T1000 (cell line): ENCODE results near the gene SCARF2.
A peak's percentile ranks its signal among the peaks of the same experiment; 100 is the strongest.
"Not testable (repeated sequence)": the region's sequence is repeated elsewhere in the genome, so short reads cannot be mapped to it uniquely, and the experiment has no call there.

Experiments
- DNase-seq: peaks from one replicate; lab custom pipeline; 2025; ENCODE audit warnings: mixed read lengths; lab: John Stamatoyannopoulos, UW

Gene SCARF2, protein sequence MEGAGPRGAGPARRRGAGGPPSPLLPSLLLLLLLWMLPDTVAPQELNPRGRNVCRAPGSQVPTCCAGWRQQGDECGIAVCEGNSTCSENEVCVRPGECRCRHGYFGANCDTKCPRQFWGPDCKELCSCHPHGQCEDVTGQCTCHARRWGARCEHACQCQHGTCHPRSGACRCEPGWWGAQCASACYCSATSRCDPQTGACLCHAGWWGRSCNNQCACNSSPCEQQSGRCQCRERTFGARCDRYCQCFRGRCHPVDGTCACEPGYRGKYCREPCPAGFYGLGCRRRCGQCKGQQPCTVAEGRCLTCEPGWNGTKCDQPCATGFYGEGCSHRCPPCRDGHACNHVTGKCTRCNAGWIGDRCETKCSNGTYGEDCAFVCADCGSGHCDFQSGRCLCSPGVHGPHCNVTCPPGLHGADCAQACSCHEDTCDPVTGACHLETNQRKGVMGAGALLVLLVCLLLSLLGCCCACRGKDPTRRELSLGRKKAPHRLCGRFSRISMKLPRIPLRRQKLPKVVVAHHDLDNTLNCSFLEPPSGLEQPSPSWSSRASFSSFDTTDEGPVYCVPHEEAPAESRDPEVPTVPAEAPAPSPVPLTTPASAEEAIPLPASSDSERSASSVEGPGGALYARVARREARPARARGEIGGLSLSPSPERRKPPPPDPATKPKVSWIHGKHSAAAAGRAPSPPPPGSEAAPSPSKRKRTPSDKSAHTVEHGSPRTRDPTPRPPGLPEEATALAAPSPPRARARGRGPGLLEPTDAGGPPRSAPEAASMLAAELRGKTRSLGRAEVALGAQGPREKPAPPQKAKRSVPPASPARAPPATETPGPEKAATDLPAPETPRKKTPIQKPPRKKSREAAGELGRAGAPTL

DNA sequence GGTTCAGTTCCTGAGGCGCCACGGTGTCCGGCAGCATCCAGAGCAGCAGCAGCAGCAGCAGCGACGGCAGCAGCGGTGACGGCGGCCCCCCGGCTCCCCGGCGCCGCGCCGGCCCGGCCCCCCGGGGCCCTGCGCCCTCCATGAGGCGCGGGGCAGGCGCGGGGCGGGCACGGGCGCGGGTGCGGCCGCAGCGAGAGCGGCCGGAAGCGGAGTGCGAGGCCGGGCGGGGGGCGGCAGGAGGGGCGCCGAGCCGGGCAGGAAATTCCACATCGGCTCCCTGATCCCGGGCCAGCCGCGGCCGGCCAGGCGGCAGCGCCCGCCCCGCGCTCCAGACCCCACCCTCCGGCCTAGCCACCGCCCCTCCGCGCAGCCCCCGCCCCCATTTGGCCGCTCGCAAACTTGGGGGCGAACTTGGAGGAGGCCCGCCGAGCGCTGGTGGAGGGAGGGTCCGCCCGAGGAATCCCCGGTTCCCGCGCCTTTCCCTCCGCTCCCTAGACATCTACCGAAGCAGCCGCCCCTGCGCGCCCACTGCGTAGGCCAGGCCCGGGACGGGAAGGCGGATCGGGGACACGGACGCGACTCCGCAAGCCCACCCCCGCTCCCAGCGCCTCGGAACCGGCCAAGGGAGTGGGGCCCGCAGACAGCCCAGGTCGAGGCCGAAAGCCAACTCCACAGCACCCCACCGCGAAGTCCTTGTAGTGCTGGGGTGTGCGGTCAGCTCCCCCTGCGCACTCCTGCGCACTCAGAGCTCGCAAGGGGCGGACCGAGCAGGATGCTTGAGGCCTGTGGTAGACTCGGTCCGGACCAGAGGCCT is at the start of gene SCARF2:
TSS of gene SCARF2 (minus strand) at position 213 of the 814 bp plus-strand sequence. CDS start at position 142, 71 bp downstream.
- peak; percentile 19 for DNase-seq

DNA sequence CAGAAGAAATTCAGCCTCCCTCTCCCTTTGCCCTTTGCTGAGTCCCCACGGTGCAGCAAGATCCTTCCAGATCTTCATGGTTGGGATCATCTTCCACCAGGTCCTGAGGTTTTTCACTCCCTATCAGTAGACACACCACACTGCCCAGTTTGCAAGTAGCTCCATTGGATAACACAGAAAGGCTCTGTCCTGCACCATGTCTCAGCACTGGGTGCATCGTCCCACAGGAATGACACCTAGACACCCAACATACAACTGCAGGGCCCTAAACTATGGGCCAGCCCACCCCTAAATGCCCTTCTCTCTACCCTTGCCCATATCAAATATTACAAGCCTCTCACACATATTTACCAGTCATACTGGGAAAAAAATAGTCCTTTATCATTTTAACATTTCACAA is 48.6 kb upstream of the SCARF2 start:
- DNase-seq: no peak

DNA sequence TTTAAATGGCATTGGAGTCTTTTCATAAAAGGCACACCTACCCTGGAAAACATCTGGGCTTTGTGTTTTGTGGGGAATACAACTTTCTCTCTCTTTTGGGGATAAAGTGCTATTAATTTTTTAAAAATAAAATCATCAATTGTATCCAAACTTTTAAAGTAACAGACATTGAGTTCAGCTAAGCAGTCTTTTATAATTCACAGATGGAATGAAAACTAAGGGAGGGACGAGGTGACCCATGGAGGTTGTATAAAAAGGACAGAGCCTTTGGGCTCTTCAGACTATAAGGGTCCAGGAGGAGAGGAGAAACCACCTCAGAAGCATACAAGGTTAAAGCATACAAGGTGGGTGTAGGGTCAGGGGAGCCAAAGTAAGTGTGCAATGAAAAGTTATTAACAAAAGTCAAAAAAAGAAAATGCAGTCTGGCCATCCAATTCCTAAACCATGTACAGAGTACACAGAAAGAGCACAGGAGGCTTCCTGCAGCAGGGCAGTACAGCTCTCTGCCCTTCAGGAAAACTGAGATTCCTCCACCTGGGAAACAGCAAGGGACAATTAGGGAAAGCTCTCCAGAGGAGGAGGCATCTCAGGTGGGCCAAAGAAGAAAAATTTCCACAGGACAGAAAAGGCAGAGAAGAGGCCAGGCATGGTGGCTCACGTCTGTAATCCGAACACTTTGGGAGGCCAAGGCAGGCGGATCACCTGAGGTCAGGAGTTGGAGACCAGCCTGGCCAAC is 47.5 kb upstream of the SCARF2 start:
- no peak for DNase-seq

DNA sequence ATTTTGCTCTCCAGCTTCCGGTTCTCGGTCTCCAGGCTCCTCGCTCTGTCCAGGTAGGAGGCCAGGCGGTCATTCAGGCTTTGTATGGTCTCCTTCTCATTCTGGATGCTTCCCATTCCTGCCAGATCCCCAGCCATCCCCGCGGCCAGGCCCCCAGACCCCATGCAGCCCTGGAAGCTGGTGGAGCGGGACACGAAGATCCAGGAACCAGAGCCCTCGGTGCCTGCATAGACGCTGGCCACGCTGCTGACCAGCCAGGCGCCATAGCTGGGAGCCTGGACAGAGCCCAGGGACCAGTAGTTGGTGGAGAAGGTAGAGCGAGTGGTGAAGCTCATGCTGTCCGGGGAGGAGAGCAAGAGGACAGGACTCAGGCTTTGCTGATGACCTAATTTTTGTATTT is 46.1 kb upstream of the SCARF2 start:
- DNase-seq: no peak

DNA sequence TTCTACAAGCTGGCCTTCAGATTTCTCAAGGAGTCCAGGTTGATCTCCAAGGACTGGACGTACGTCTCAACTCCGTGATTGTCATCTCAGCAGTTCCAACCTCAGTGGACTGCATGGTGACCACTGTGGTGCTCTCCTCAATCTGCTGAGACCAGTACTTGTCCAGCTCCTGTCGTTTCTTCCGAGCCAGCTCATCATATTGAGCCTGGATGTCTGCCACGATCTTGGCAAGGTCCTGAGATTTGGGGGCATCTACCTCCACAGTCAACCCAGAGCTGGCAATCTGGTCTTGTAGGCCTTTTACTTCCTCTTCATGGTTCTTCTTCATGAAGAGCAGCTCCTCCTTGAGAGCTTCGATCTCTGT is 45.5 kb upstream of the SCARF2 start:
- not testable (repeated sequence) for DNase-seq

DNA sequence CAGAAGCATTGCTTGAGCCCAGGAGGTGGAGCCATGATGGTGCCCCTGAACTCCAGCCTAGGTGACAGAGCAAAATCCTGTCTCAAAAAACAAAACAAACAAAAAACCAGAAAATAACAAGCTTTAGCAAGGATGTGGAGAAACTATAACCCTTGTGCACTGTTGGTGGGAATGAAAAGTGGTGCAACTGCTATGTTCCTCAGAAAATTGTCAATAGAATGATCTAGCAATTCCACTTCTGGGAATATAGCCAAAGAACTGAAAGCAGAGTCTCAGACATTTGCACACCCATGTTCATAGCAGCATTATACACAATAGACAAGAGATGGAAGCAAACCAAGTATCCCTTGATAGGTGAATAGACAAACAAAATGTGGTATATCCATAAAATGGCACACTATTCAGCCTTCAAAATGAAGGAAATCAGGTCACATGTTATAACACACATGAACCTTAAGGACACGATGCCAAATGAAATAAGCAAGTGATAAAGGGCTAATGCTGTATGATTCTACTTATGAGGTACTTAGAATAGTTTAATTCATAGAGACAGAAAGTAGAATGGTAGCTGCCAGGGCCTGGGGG is 42.1 kb upstream of the SCARF2 start:
- no peak for DNase-seq

DNA sequence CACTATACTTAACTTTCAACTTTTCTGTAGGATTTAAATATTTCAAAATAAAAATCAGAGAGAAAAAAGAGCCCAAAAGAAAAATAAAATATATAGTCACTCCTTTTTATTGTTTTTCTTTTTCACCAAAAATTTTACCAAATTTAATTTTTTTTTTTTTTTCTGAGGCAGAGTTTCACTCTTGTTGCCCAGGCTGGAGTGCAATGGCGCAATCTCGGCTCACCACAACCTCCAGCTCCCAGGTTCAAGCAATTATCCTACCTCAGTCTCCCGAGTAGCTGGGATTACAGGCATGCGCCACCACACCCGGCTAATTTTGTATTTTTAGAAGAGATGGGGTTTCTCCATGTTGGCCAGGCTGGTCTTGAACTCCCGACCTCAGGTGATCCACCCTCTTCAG is 40.4 kb upstream of the SCARF2 start:
- DNase-seq: not testable (repeated sequence)

DNA sequence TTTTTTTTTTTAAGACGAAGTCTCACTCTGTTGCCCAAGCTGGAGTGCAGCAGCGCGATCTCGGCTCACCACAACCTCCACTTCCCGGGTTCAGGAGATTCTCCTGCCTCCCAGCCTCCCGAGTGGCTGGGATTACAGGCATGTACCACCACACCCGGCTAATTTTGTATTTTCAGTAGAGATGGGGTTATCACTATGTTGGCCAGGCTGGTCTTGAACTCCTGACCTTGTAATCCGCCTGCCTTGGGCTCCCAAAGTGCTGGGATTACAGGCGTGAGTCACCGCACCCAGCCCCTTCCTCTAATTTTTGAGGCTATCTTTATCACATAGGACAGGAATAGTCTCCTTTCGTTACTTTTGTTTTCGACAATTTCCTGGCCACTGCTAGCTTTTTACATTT is 37.9 kb upstream of the SCARF2 start:
- DNase-seq: not testable (repeated sequence)

DNA sequence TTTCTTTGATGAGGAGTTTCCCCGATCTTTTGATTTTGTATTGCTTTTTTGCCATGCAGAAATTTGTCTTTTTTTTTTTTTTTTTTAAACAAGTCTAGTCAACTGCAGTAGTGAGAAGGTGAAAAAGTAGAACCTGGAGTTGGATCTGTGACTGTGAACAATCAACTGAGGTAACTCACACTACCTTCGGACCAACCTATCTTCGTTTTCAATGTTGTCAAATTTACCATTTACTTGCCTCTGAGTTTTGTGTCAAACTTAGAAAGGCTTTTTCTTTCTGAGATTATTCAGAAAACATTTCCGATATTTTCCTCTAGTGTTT is 37.5 kb upstream of the SCARF2 start:
- no peak for DNase-seq

DNA sequence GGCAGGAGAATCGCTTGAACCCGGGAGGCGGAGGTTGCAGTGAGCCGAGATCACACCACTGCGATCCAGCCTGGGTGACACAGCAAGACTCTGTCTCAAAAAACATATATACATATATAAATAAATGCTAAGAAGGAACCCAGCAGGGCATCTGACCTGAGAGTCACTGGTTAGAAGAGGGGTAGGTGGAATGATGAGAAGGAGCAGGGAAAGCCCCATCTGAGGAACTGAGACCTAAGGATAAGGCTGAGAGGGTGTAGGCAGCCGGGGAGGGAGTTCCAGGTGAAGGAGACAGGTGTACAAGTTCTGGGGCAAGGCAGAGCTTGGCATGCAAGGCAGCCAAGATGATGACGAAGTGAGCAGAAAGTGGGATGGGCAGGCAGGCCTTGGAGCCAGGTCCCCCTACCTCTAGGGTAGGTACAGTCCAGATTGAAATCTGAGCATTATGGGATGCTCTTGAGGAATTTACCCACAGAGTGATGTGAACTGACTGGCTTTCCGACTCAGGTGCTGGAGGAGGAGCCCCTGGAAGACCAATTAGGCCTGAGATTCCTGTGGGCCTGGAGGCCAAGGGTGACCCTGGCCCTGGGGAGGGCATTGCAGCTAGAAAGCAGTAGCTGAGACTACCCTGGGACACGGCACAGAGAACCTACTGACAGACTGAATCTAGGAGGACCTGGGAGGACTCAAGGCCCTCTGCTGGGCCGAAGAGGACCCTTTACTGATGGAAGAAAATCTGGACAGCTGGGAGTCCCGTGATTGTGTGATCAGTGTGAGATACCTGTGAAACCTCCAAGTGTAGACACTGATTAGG is 35.2 kb upstream of the SCARF2 start:
- no peak for DNase-seq

DNA sequence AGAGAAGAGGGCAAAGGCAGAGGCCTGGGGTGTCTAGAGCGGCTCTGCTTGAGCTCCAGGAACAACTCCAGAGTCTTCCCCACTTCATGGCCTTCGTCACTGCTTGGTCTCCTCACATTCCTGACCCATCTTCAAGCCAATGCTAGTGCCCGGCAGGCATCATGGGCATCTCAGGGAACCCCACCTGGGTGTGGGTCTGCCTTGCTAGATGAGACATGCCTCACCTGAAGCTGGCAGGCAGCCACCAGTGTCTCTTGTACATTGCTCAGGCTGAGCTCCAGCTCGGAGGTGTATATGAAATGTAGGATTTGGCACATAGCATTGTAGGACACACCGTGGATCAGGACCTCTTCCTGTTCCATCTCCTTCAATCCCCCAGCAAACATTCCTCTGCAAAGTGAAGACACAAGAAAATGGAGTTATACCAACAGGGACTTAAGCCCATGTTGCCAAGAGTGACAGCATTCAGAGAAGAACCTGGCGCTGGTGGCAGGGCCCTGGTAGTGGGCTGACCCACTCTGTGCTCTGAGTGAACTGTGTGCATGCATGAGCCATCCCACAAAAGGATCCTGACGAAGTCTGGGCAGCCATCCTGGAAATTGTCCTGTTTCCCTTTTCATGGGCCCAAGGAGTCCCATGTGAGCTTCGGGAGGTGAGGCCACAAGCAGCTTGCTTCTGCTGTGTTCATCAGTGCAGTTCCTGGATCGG is 33.7 kb upstream of the SCARF2 start:
- DNase-seq: no peak

DNA sequence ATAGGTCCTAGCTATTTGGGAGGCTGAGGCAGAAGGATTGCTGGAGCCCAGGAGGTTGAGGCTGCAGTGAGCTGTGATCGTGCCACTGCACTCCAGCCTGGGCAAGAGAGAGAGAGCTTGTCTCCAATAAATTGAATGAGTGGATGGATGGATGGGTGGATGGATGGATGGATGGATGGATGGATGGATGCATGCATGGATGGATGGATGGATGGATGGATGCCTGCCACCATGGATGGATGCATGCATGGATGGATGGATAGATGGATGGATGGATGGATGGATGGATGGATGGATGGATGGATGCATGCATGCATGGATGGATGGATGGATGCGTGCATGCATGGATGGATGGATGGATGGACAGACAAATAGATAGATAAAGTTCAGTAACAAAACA is 32.9 kb upstream of the SCARF2 start:
- not testable (repeated sequence) for DNase-seq

DNA sequence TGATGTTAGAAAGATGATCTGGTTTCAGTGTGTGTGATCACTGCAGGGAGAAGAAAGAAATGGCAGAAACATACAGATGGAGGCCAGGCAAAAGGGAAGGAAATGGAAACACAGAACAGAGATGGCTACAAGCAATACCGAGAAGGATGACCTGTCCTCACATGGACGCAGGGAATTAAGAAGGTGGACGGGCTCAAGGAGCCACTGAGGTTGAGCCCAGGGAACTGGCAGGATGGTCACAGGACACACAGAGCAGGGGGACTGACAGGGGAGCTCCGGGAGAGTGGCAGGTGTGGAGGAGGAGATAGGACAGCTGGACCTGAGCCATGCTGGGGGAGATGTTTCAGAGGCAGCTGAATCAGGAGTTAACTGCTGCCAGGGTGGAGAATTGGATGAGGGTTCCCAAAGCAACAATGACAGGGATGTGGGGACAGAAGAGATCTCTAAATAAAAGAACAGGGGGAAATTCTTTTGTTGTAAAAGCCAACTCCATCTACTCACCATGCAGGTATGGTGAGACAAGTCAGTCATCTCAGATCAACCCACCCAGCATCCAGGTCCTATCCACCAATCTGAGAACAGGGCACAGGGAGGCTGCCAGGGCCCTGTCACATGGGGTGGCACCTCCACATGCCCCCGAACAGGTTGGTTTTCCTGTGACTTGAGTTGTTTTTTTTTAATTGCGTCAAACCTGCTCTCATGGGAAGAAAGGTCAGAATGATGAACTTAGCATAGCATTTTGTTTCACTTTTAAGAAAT is 31.7 kb upstream of the SCARF2 start:
- no peak for DNase-seq

DNA sequence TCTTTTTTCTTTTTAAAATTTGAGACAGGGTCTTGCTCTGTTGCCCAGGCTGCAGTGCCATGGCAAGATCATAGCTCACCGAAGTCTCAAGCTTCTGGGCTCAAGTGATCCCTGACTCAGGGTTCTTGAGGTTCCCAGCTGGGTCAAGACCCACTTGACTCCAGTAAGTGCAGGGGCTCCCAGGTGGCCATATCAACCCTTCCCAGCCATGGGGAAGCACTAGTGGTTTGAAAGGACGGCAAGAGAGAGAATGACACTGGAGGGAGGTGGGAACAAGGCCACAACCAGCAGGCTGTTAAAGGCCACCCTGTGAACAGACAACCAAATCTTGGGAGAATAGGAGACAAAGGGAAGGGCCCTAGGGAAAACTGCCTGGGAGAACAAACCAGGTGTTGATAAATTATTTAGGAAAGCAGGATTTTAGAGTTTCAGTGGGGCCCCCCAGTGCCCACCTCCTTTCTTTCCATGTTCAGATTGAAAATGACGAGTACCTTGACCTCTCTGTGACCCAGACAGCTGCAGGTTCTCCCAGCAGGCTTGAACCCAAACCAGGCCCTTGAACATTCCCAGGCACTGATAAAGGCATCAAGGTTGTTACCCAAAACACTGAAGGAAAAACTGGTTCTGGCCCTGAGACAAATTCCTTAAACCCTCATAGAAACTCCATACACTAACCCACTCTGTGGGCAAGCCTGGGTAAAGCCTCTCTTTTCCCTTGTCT is 29.2 kb upstream of the SCARF2 start:
- DNase-seq: no peak

DNA sequence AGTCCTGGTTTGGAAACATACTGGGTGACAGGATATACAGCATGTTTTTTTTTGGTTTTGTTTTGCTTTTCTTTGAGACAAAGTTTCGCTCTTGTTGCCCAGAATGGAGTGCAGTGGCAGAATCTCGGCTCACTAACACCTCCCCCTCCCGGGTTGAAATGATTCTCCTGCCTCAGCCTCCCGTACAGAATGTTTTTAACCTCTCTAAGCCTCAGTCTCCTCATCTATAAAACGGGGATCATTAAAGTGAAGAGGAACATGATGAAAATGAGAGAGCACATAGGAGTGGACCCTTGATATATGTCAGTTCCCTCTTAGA is 28.1 kb upstream of the SCARF2 start:
- DNase-seq: no peak

DNA sequence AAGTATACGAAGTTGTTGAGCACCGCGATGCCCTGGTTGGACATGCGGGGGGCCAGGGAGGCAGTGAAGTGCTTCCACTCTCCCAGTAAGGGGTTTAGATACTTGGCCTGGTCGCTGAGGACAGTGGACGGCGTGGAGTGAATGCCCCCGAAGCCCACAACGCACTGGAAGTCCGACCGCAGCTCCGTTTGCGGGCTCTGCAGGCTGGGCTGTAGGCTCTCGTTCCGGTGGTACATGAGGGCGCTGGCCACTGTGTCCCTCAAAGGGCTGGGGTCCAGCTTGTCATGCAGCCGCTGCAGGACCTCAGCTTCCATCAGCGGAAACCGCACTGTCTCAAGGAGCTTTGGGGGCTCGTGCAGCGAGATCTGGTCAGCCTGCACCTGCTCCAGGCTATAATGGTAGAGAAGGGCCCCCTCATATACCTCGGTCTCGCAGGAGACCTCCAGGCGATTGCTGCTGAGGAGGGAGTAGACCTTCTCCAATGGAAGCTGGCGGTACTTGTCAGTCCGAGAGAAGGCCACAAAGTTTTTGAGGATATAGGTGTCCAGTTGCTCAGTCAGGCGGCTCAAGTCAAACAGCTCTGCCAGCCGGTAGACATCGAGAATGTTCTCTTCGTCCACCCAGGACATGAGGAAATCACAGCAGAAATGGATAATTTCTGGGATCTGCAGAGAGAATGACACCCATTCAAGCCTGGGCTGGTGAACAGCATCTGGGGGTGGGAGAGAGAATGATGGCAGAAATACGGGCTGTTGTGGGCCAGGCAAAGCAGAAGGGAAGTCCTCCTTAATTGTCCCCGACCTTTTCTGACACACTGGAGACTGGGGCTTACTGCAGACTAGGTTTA is 27.5 kb upstream of the SCARF2 start:
- DNase-seq: no peak

DNA sequence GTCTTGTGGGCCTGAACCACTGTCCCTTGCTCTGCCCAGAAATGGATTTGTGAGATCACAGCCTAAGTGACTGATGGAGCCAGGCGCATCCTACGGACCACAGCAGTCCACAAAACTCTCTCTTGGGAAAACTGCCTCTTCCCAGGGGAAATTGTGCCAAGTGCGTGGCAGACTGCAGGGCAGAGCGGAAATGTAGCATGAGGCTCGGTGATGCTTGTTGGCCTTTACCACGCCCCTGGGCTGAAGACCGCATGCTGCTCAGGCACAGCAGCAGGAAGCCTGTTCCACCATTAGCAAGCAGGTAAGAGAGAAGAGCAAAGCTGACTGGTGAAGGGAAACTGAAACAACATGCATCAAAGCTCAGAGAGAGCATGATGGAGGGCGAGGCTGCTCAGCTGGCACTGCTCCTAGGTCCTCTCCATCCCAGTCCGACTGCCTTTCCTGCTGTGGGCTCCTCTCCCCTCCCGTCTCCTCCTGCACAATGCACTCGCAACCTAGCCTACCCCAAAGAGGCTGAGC is 26.5 kb upstream of the SCARF2 start:
- DNase-seq: no peak
